PC-3 (cell line): ENCODE measurements around the gene GIPC3. TPM values are rescaled to one million over a fixed set of nuclear protein-coding genes. Genes with fewer than 3 reads are reported as not detected.

ENCODE experiments used
- ATAC-seq: fragments of 200-7000 bp; cut with Tn5 transposase; 2 replicates; pipeline ENCODE4 v1.9.1; 2020; ENCODE audit warnings: mild to moderate bottlenecking, moderate library complexity
- BruUV-seq: library from RNA; stranded (reverse); fragments of 400-500 nt; replicated peaks from 2 replicates; lab custom pipeline; 2021; lab: Mats Ljungman, UMichigan
- CTCF ChIA-PET: fragments of 300-600 bp; sonication (Branson Sonifier 250); formaldehyde crosslinking; loops from one replicate; lab custom pipeline; 2022; ENCODE audit warnings: antibody characterized with exemption; lab: Charles Lee
- POLR2A ChIA-PET: fragments of 300-600 bp; sonication (Branson Sonifier 250); formaldehyde crosslinking; loops from one replicate; lab custom pipeline; 2022; ENCODE audit warnings: antibody characterized with exemption; ENCODE audit not compliant: unreplicated experiment; lab: Charles Lee
- DNase-seq: peaks from one replicate; pipeline ENCODE4 v3.0.0-alpha.2; 2015
- H2AFZ ChIP-seq: fragments of 300-600 bp; sonication (generic); 2 replicates; pipeline ENCODE4 v1.6.0; 2016; ENCODE audit warnings: antibody characterized with exemption, low read length
- H3F3A ChIP-seq: fragments of 300-600 bp; sonication (generic); one replicate; pipeline ENCODE4 v1.6.0; 2017; ENCODE audit warnings: antibody characterized with exemption, low read length, control low read depth, mild to moderate bottlenecking; ENCODE audit not compliant: unreplicated experiment
- H3K27ac ChIP-seq: fragments of 300-600 bp; sonication (generic); 2 replicates; pipeline ENCODE4 v1.5.1; 2016; ENCODE audit warnings: mild to moderate bottlenecking, low read length
- H3K27me3 ChIP-seq: fragments of 300-600 bp; sonication (generic); 2 replicates; pipeline ENCODE4 v1.6.1; 2016; ENCODE audit warnings: low read length, mixed read lengths
- H3K36me3 ChIP-seq: fragments of 300-600 bp; sonication (generic); 2 replicates; pipeline ENCODE4 v1.6.1; 2016; ENCODE audit warnings: low read depth, mixed run types, low read length, mixed read lengths
- H3K4me1 ChIP-seq: fragments of 300-600 bp; sonication (generic); 2 replicates; pipeline ENCODE4 v1.5.1; 2016; ENCODE audit warnings: low read length; ENCODE audit not compliant: insufficient read depth
- H3K4me2 ChIP-seq: fragments of 300-600 bp; sonication (generic); 2 replicates; pipeline ENCODE4 v1.6.0; 2016; ENCODE audit warnings: low read length
- H3K4me3 ChIP-seq: fragments of 300-600 bp; sonication (generic); 2 replicates; pipeline ENCODE4 v1.5.1; 2016; ENCODE audit warnings: mild to moderate bottlenecking, low read length, mixed read lengths
- H3K79me2 ChIP-seq: fragments of 300-600 bp; sonication (generic); 2 replicates; pipeline ENCODE4 v1.6.1; 2017; ENCODE audit warnings: low read length, mixed read lengths
- H3K9ac ChIP-seq: fragments of 300-600 bp; sonication (generic); 2 replicates; pipeline ENCODE4 v1.6.0; 2016; ENCODE audit warnings: mild to moderate bottlenecking, low read length
- H3K9me2 ChIP-seq: fragments of 300-600 bp; sonication (generic); replicated peaks from 2 replicates; pipeline ENCODE4 v1.6.1; 2016; ENCODE audit warnings: mixed run types, low read length, mixed read lengths
- H3K9me3 ChIP-seq: fragments of 300-600 bp; sonication (generic); 2 replicates; pipeline ENCODE4 v1.6.1; 2016; ENCODE audit warnings: low read length, mixed read lengths
- H4K20me1 ChIP-seq: fragments of 300-600 bp; sonication (generic); 2 replicates; pipeline ENCODE4 v1.6.1; 2016; ENCODE audit warnings: low read length, mixed read lengths
- EZH2 ChIP-seq: fragments of 300-600 bp; sonication (generic); IDR thresholded peaks from one replicate; pipeline ENCODE4 v1.6.1; 2017; ENCODE audit warnings: antibody characterized with exemption, mild to moderate bottlenecking, low read length; ENCODE audit not compliant: unreplicated experiment
- EZH2phosphoT487 ChIP-seq: fragments of 300-600 bp; sonication (generic); IDR thresholded peaks from 2 replicates; pipeline ENCODE4 v1.6.1; 2018; ENCODE audit warnings: mild to moderate bottlenecking, antibody characterized with exemption, low read length, borderline replicate concordance
- intact Hi-C: fragments of 100-400 bp; cut with micrococcal nuclease; formaldehyde crosslinking; loops from 2 replicates; pipeline ENCODE4 v1.9.0; 2023
- total RNA-seq: library from RNA; depleted of rRNA; stranded (reverse); fragments of >200 nt; gene quantifications from 2 replicates; pipeline ENCODE4 v1.2.3, GENCODE V29; 2014
- TF ChIP-seq, protein P1 (sequence below): fragments of 300-600 bp; sonication (generic); conservative IDR thresholded peaks from 2 replicates; pipeline ENCODE4 v1.5.1; 2017; ENCODE audit warnings: antibody characterized with exemption, low read depth, mild to moderate bottlenecking, low read length

GIPC3 gene
- total RNA-seq, 1 experiment from 2014 or later: 0.18 TPM

DNA sequence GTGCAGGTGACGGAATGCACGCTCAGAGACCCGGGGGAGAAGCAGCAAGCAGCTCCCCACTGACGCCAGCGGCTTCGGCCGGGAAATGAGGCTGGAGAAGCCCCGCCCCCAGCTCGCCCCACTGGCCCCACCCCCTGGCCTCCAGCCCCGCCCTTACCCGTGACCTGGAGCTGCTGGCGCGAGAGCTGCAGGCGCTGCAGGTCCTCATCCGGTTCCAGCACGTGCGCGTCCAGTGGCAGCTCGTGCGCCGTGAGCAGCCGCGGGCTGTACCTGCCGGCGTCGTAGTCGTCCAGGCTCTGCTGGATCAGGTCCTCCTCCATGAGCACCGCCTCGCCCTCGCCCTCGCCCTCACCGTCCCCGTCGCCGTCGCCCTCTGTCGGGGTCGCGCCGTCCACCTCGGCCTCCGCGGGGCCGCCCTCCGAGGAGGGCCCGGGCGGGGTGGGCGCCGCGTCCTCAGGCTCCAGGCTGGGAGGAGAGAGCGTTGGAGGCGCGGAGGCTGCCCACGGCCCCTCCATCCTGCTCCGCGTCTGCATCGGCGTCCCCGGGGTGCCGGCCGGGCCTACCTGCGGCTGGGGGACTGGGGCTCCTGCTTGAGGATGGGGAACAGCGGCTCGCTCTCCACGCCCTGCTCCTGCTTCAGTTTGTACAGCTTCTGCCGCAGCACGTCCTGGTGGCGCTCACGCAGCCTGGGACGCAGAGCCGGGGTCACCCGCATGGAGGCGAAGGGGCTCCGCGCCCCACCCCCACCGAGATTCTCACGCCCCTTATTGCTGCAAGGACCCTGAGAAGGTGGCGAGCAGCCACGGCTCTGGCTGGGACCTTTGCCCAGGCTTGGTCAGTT, 27.8 kb downstream of the GIPC3 start:
- Histone ChIP-seq H3K4me2 (no peak overlapping the region), H3K36me3 (no peaks in the 10 kb centered on the region), H3K9ac (no peak overlapping the region), H3K4me1 (no peaks in the 10 kb centered on the region), H3K9me3 (no peaks in the 10 kb centered on the region), H3K27ac (no peak overlapping the region), H3F3A (no peaks in the 10 kb centered on the region), H3K4me3 (no peak overlapping the region), H2AFZ (no peak overlapping the region), H3K79me2 (no peaks in the 10 kb centered on the region), H4K20me1 (no peaks in the 10 kb centered on the region), H3K9me2 (no peaks in the 10 kb centered on the region), H3K27me3 (no peaks in the 10 kb centered on the region)
- CTCF ChIA-PET: no interaction called here
- no TSS peak for BruUV-seq
- no peak for DNase-seq
- POLR2A ChIA-PET: no interaction called here
- no peak for TF ChIP-seq EZH2
- TF ChIP-seq, protein P1, sequence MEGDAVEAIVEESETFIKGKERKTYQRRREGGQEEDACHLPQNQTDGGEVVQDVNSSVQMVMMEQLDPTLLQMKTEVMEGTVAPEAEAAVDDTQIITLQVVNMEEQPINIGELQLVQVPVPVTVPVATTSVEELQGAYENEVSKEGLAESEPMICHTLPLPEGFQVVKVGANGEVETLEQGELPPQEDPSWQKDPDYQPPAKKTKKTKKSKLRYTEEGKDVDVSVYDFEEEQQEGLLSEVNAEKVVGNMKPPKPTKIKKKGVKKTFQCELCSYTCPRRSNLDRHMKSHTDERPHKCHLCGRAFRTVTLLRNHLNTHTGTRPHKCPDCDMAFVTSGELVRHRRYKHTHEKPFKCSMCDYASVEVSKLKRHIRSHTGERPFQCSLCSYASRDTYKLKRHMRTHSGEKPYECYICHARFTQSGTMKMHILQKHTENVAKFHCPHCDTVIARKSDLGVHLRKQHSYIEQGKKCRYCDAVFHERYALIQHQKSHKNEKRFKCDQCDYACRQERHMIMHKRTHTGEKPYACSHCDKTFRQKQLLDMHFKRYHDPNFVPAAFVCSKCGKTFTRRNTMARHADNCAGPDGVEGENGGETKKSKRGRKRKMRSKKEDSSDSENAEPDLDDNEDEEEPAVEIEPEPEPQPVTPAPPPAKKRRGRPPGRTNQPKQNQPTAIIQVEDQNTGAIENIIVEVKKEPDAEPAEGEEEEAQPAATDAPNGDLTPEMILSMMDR: no peak
- no peak for TF ChIP-seq EZH2phosphoT487
- intact Hi-C loops: no loop called here
- ATAC-seq: no peak

DNA sequence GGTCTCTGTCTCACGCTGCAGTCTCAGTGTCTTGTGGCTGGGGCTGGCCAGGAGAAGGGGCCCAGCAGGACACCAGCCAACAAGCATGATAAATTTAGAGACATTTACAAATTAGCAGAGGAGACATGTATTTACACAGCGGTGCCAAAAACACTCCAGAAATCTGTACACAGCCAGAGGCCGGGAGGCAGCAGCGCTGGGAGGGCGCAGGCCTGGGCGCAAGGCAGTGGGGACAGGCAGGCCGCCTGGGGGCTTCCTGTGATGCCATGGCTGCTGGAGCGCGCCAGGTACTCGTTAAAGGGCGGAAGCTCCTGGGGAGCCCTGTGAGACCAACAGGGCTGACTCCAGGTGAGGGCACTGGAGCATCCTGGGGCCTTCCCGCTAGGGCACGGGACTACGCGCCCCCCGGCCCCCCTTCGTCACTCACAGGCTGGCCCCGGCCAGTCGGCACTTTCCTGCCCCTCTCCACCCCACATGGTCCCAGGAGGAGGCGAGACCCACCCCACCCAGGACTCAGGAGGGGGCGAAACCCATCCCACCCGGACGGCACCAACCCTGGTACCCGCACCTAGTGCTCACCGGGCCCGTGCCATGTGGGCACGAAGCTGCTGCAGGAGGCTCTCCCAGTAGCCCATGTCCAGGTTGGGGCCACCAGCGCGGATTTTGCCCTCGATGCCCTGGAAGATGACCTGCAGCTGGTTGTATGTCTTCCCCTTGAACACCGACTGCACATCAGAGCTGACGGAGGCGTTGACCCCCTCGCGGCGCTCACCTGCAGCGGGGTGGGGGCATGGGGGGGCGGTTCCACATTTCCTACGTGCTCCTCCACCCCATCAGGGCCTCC, 28.8 kb downstream of the GIPC3 start:
- H2AFZ ChIP-seq: no peak overlapping the region
- no peak overlapping the region for H3K27ac ChIP-seq
- H3K4me3 ChIP-seq: no peak overlapping the region
- BruUV-seq: no TSS peak
- no peak overlapping the region for H3K4me2 ChIP-seq
- H3K27me3 ChIP-seq: no peaks in the 10 kb centered on the region
- H3K9me2 ChIP-seq: no peaks in the 10 kb centered on the region
- intact Hi-C loops: no loop called here
- no peaks in the 10 kb centered on the region for H4K20me1 ChIP-seq
- no peak for ATAC-seq
- DNase-seq: no peak
- no peak overlapping the region for H3K9ac ChIP-seq
- no peaks in the 10 kb centered on the region for H3K4me1 ChIP-seq
- H3K9me3 ChIP-seq: no peaks in the 10 kb centered on the region
- H3K36me3 ChIP-seq: no peaks in the 10 kb centered on the region; the same call in 1 of the 2 replicates
- CTCF ChIA-PET: no interaction called here
- no peak for TF ChIP-seq EZH2phosphoT487
- TF ChIP-seq, protein P1: no peak
- no peak for TF ChIP-seq EZH2
- POLR2A ChIA-PET: no interaction called here
- H3K79me2 ChIP-seq: no peaks in the 10 kb centered on the region
- H3F3A ChIP-seq: no peaks in the 10 kb centered on the region
